Measurements from ENCODE around the gene SYNDIG1.

Gene SYNDIG1

GRCh38 chr20:24679448-24680047 lies 210.1 kb downstream of the SYNDIG1 start:
- DNase-seq: no peak

GRCh38 chr20:24681634-24682495 lies 212.4 kb downstream of the SYNDIG1 start:
- DNase-seq: no peak

DNA sequence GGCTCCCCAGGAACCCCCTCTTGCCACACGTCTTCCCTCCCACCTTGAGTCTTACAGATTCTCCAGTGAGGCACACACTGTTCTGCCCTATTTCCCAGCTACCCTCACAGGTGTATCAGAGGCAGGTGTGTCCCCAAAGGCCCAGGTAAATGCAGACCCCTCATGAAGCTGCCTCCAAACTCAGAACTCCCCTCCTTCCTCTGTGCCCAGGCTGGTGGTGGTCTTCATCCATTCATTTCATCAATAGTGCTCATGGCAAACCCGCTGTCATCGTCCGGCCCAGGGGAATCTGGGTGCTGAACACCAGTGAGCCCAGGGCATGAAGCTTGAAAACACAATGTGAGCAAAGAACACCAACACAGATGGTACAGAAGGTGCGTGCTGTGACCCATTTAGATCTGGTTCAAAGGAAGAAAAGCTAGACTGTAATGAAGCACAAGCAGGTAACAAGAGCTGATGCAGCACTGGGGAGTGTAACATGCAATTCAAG lies 213.1 kb downstream of the SYNDIG1 start:
- DNase-seq: no peak

- no peak for DNase-seq
Observed at GRCh38 chr20:24683676-24684075, 214.2 kb downstream of the SYNDIG1 start.

DNA sequence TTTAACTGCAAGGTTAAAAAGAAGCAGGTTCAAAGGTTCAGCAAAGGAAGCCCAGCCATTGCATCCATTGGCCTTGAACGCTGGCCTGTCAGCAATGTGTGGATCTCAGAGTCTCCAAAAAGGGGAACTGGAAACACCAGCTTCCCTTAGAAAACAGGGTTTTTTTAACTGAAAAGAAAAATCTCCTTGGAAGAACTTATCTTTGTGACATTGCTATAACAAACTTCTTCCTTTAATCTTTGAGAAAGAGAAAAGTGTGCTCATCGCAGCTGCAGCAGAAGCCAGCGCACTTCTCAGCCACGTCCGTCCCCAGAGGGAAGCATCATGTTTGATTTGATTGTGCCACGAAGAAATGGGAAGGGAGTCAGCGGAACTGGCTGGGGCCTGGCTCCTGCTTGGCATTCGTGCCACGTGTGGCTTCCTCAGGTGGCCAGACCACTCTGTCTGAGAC lies 215.0 kb downstream of the SYNDIG1 start:
- DNase-seq: no peak

- DNase-seq: no peak
Observed at GRCh38 chr20:24684956-24685691, 215.7 kb downstream of the SYNDIG1 start.

DNA sequence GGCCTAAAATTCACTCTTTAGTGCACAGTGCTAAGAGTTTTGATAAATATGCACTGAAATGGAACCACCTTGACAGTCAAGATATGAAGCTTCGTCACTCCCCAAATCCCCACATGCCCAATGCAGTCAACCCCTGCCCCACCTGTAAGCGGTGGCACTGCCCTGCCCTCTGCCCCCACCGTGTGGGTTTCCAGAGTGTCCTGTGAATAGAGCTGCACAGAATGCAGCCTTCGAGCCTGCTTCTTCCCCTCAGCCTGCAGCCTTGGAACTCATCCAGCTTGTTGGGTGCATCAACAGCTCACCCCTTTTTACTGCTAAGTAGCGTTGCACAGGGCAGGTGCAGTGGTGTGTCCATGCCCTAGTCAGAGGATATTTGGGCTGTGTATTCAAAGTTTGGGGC lies 216.3 kb downstream of the SYNDIG1 start:
- DNase-seq: no peak

GRCh38 chr20:24686156-24686555 lies 216.7 kb downstream of the SYNDIG1 start:
- no peak for DNase-seq

GRCh38 chr20:24690408-24690807 lies 221.0 kb downstream of the SYNDIG1 start:
- no peak for DNase-seq

DNA sequence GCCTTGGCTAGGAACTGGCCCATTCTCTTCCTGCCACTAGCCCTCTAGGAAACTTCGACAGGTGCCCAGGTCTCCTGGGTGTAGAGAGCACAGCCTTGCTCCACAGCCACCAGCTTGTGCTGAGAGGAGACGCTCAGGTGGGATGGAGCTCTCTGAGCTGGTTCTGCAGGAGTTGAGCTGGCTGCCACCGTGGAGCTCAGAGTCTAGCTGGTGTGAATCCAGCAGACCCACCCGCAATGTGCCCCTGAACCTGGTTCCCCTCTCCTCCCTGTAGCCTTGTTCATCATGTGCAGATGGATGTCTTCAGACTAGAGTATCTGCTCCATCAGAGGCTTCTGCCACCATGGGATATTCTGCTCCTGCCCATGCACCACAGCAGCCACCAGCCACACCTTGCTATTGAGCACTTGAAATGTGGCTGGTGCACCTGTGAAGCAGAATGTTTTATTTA lies 222.5 kb downstream of the SYNDIG1 start:
- DNase-seq: no peak

DNA sequence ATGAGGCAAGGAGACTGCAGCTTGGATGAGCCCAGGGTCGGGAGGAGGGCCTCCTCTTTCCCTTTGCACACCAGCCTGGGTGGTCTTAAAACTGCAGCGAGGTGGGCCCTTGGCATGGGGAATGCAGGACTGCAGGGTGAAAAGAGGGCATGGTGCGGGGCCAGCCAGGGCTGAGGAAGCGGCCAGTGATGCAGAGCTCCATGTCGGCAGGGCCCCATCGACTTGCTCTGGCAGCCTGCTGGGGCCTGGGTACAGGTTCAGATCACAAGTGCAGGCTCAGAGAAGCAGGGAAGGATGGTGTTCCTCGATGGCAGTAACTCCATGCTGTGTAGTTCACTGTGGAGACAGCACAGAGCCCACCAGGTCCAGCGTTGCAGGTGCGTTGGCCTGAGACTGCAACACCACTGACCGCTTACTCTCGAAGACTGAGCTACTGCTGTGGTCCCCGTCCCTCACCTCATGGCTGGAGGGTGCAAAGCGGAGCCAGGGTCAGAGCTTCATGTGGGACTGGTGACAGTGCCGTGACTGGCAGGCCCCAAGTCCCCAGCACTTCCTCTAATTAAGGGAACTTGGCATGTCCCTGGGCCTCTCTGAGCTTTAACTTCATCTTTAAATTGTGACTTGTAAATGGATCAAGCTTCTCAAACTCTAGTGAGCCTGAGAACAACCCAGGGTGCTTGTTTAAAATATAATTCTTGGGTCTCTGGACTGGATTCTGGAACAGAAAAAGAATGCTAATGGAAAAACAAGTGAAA lies 223.2 kb downstream of the SYNDIG1 start:
- DNase-seq: no peak

DNA sequence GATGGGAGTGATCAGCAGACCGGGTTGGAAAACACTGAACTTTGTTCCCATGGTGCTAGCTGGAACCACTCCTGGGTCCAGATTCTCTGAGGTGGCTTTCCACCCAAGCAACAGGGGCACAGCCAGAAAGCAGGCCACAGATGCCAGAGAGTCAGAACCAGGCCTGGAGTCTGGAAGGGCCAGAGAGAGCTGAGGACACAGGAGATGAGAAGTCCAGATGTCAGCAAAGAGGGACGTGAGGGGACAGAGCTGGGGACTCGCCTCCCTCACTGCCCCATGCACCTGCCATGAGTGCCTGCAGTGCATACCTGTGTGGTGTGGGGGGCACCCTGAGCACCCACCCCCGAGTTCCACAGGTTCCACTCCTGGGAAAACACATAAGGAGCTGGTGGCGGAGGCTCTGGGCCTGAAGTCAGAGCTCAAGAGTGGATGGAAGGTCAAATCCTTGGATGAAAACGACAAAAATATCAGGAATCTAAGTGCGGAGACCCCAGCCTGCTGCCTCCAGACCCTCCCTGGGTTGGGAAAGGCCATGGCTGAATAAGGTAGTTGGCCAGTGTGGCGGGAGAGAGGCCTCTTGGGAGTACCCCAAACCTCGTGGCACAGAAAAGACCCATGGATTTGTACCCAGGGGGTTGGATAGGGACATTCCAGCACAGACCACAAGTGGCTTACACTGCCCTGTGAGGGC lies 224.2 kb downstream of the SYNDIG1 start:
- DNase-seq: no peak

GRCh38 chr20:24694157-24694726 lies 224.8 kb downstream of the SYNDIG1 start:
- DNase-seq: no peak

- DNase-seq: no peak
Observed at GRCh38 chr20:24694727-24695528, 225.5 kb downstream of the SYNDIG1 start.

- DNase-seq: no peak
Observed at GRCh38 chr20:24695529-24696225, 226.2 kb downstream of the SYNDIG1 start.

DNA sequence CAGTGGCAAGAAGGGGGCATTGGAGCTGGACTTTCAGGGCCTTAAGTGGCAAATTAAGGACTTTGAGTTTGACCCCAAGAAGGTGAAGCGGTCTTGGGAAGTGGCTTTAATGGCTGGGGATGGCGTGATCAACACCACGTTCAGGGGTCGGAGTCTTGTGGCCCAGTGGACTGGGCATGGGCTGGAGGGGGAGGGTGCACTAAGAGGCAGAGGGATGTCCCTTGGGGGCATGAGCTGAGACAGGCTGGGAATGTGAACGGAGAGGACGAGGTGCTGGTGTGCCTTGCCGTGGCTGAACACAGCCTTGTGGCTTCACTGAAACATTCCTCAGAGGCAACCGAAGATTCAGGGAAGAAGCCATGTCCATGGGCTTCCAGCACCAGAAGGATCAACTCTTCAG lies 227.0 kb downstream of the SYNDIG1 start:
- no peak for DNase-seq

- DNase-seq: no peak
Observed at GRCh38 chr20:24697411-24697810, 228.0 kb downstream of the SYNDIG1 start.

DNA sequence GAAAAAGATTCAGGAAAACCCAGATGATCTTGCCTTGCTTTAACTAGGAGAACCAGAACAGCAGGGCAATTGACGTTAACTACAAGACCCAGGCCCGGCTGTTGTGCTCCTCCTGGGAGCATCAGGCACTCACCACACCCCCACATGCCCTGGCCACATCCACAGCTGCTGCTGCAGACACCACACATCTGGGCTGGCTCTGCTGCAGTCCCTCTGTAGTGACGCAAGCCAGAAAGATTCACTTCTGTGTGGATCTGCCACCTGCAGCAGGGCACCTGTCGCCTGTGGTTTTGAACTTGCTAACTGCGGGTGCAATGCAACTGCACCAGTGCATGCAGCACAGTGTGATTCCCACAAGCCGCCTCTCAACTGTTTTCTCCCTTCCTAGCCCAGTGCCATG lies 228.8 kb downstream of the SYNDIG1 start:
- no peak for DNase-seq

- no peak for DNase-seq
Observed at GRCh38 chr20:24698706-24699206, 229.3 kb downstream of the SYNDIG1 start.

Measured in bone marrow (tissue), 2 donors.